CD14-positive monocyte (primary cell): Measurements from ENCODE around the gene AQP3. TPM values are rescaled to one million over a fixed set of nuclear protein-coding genes. Genes with fewer than 3 reads are reported as not detected.

ENCODE experiments used
- DNase-seq, 3 donors: peaks; one replicate each; pipeline ENCODE4 v3.0.0-alpha.2; 2011 to 2022
- H2AFZ ChIP-seq: 2 replicates; pipeline ENCODE4 v1.6.0; 2012; ENCODE audit warnings: mild to moderate bottlenecking, low read depth, low read length, inconsistent platforms; ENCODE audit not compliant: insufficient read depth, poor library complexity, severe bottlenecking
- H3K27ac ChIP-seq, 2 donors: 1 replicate in 1 of 2; 2 replicates in 1 of 2; pipeline ENCODE4 v1.5.1; 2012 to 2013; ENCODE audit warnings: low read length in 2 of 2, control low read depth in 1 of 2, inconsistent platforms in 1 of 2, low read depth in 1 of 2, mild to moderate bottlenecking in 1 of 2
- H3K27me3 ChIP-seq, 2 donors: one replicate each; pipeline versions ENCODE4 v1.6.0 to v1.6.1; 2011 to 2013; ENCODE audit warnings: low read length in 2 of 2; ENCODE audit not compliant: control insufficient read depth in 2 of 2, insufficient read depth in 2 of 2
- H3K36me3 ChIP-seq, 2 donors: replicated peaks in 1 of 2; 1 replicate in 1 of 2; 2 replicates in 1 of 2; pipeline versions ENCODE4 v1.5.1 to v1.6.1; 2012 to 2013; ENCODE audit warnings: low read length in 2 of 2, control low read depth in 1 of 2, inconsistent platforms in 1 of 2, mild to moderate bottlenecking in 1 of 2; ENCODE audit not compliant: insufficient read depth in 2 of 2, control insufficient read depth in 1 of 2
- H3K4me1 ChIP-seq, 2 donors: 1 replicate in 1 of 2; 2 replicates in 1 of 2; pipeline versions ENCODE4 v1.5.1 to v1.6.1; 2012 to 2013; ENCODE audit warnings: low read length in 2 of 2, control low read depth in 1 of 2, inconsistent platforms in 1 of 2, mild to moderate bottlenecking in 1 of 2, moderate library complexity in 1 of 2; ENCODE audit not compliant: insufficient read depth in 2 of 2, control insufficient read depth in 1 of 2
- H3K4me2 ChIP-seq: replicated peaks from 2 replicates; pipeline ENCODE3; 2012; ENCODE audit warnings: low read length, moderate library complexity, mild to moderate bottlenecking; ENCODE audit not compliant: poor library complexity, severe bottlenecking; ENCODE audit errors: extremely low read depth
- H3K4me3 ChIP-seq, 3 experiments: fragments of 200-600 bp in 1 of 3; sonication (generic) in 1 of 3; replicated peaks in 1 of 3; 1 replicate in 2 of 3; 2 replicates in 1 of 3; pipeline ENCODE4 v1.5.1; 2011 to 2013; ENCODE audit warnings: low read length in 3 of 3, mild to moderate bottlenecking in 3 of 3, control low read depth in 2 of 3, low read depth in 2 of 3, inconsistent platforms in 1 of 3, moderate library complexity in 1 of 3
- H3K79me2 ChIP-seq: 2 replicates; pipeline ENCODE4 v1.6.0; 2012; ENCODE audit warnings: mild to moderate bottlenecking, control low read depth, inconsistent platforms, low read length, moderate library complexity; ENCODE audit not compliant: insufficient read depth
- H3K9ac ChIP-seq: 2 replicates; pipeline ENCODE4 v1.6.0; 2017; ENCODE audit warnings: low read length, mild to moderate bottlenecking; ENCODE audit not compliant: insufficient read depth, poor library complexity, severe bottlenecking
- H3K9me3 ChIP-seq, 2 donors: replicated peaks in 1 of 2; 1 replicate in 1 of 2; 2 replicates in 1 of 2; pipeline versions ENCODE4 v1.5.1 to v1.6.1; 2012 to 2013; ENCODE audit warnings: low read length in 2 of 2, control low read depth in 1 of 2; ENCODE audit not compliant: control insufficient read depth in 1 of 2, insufficient read depth in 1 of 2
- H4K20me1 ChIP-seq: 2 replicates; pipeline ENCODE4 v1.6.0; 2012; ENCODE audit warnings: mild to moderate bottlenecking, low read length, control low read depth, moderate library complexity; ENCODE audit not compliant: insufficient read depth
- H3K27ac Mint-ChIP-seq, 7 donors: one replicate each; pipeline ENCODE4 v1.8.0; 2020; ENCODE audit warnings: mild to moderate bottlenecking in 7 of 7, mixed read lengths in 7 of 7, moderate library complexity in 6 of 7, inconsistent platforms in 2 of 7
- H3K27me3 Mint-ChIP-seq, 3 donors: one replicate each; pipeline ENCODE4 v1.8.0; 2021 to 2022; ENCODE audit warnings: low read depth in 3 of 3, mild to moderate bottlenecking in 3 of 3, mixed read lengths in 3 of 3, moderate library complexity in 3 of 3, inconsistent platforms in 1 of 3
- H3K36me3 Mint-ChIP-seq, 2 donors: one replicate each; pipeline ENCODE4 v1.8.0; 2020; ENCODE audit warnings: mixed read lengths in 2 of 2, inconsistent platforms in 1 of 2, mild to moderate bottlenecking in 1 of 2
- H3K4me1 Mint-ChIP-seq: one replicate; pipeline ENCODE4 v1.8.0; 2020; ENCODE audit warnings: mild to moderate bottlenecking, mixed read lengths
- H3K4me3 Mint-ChIP-seq, 2 donors: one replicate each; pipeline ENCODE4 v1.8.0; 2020; ENCODE audit warnings: mild to moderate bottlenecking in 2 of 2, mixed read lengths in 2 of 2, moderate library complexity in 1 of 2
- H3K9me3 Mint-ChIP-seq, 7 donors: one replicate each; pipeline ENCODE4 v1.8.0; 2020 to 2022; ENCODE audit warnings: mixed read lengths in 7 of 7, mild to moderate bottlenecking in 6 of 7, moderate library complexity in 6 of 7, inconsistent platforms in 2 of 7
- CTCF ChIP-seq: fragments of 200-600 bp; IDR thresholded peaks from one replicate; pipeline ENCODE4 v1.8.0; 2022; ENCODE audit warnings: antibody characterized with exemption, mild to moderate bottlenecking
- WGBS: methylation state at CpG from one replicate; pipeline ENCODE4 v1.1.5; 2013; ENCODE audit warnings: missing lambda C conversion rate; ENCODE audit not compliant: insufficient coverage; 5-methylcytosine and 5-hydroxymethylcytosine counted together
- intact Hi-C, 2 donors: fragments of 100-400 bp; cut with micrococcal nuclease; formaldehyde crosslinking; loops; one replicate each; pipeline versions ENCODE4 v1.15.0 to v1.15.1; 2023
- polyA plus RNA-seq, 3 donors: library from polyadenylated mRNA; depleted of rRNA in 1 of 3; unstranded in 2 of 3; stranded (reverse) in 1 of 3; fragments of 300-500 nt in 2 of 3; fragments of >200 nt in 1 of 3; fragmentation: Illumina TruSeq in 2 of 3; gene quantifications; 1 replicate in 2 of 3; 2 replicates in 1 of 3; pipeline ENCODE4 v1.2.3, GENCODE V29; 2012 to 2021

The AQP3 gene
- polyA plus RNA-seq, 3 donors, result 0.39 to 0.70 (median 0.63) TPM

DNA sequence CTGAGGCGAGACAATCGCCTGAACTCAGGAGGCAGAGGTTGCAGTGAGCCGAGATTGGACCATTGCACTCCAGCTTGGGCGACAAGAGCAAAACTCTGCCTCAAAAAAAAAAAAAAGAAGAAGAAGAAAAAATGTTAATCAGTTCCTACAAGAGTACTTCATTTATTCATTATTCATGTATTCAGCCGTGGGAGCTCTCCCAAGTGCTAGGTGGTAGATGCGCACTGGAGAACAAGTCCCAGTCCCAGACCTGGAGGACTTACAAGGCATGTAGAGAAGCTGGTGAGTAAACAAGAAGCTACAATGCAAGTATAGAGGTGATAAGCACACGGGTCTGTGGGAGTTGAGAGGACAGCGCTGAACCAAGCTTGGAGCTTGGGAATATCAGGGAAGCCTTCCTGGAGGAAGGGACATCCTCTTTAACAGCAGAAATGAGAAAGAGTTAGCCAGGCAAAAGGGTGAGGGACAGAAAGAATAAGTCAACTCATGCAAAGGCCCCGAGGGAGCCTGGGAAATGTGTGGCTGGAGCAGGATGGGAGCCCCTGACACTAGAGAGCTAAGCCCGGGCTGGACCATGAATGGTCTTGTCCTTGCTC is 27.6 kb downstream of the AQP3 start:
- H3K4me1 Mint-ChIP-seq, result no peaks in the 10 kb centered on the region
- no peak overlapping the region for H3K9ac ChIP-seq
- H3K36me3 ChIP-seq, result no peaks in the 10 kb centered on the region
- H3K4me3 ChIP-seq, result no peak overlapping the region
- no peaks in the 10 kb centered on the region for H4K20me1 ChIP-seq
- no peak for DNase-seq
- H3K27me3 ChIP-seq, result no peaks in the 10 kb centered on the region
- no peak overlapping the region for H3K27ac Mint-ChIP-seq
- H3K27ac ChIP-seq, result no peak overlapping the region
- no peaks in the 10 kb centered on the region for H3K79me2 ChIP-seq
- no peaks in the 10 kb centered on the region for H3K9me3 ChIP-seq
- no peak for TF ChIP-seq CTCF
- no peaks in the 10 kb centered on the region for H3K36me3 Mint-ChIP-seq
- H3K27me3 Mint-ChIP-seq, result peaks cover 1 to 8% (median 5%) of the 10 kb centered on the region in 3 donors
- no peaks in the 10 kb centered on the region for H3K4me1 ChIP-seq
- H3K9me3 Mint-ChIP-seq, result no peaks in the 10 kb centered on the region
- H3K4me2 ChIP-seq, result no peak overlapping the region
- 87% methylated on average over 6 of the region's 10 CpGs for WGBS
- no peak overlapping the region for H3K4me3 Mint-ChIP-seq
- intact Hi-C loops, result no loop called here
- no peak overlapping the region for H2AFZ ChIP-seq

GRCh38 chr9:33418090-33418489 is 29.3 kb downstream of the AQP3 start:
- H3K4me3 Mint-ChIP-seq, result no peak overlapping the region
- no peak overlapping the region for H3K4me2 ChIP-seq
- no peaks in the 10 kb centered on the region for H3K36me3 Mint-ChIP-seq
- H3K27ac Mint-ChIP-seq, result no peak overlapping the region
- H2AFZ ChIP-seq, result no peak overlapping the region
- H3K4me1 ChIP-seq, result no peaks in the 10 kb centered on the region
- H3K27ac ChIP-seq, result no peak overlapping the region
- no peak for DNase-seq
- no peaks in the 10 kb centered on the region for H3K4me1 Mint-ChIP-seq
- intact Hi-C loops, result no loop called here
- no peak overlapping the region for H3K9ac ChIP-seq
- no peaks in the 10 kb centered on the region for H4K20me1 ChIP-seq
- no peaks in the 10 kb centered on the region for H3K36me3 ChIP-seq
- H3K9me3 ChIP-seq, result no peaks in the 10 kb centered on the region
- no peaks in the 10 kb centered on the region for H3K9me3 Mint-ChIP-seq
- no peak for TF ChIP-seq CTCF
- no peak overlapping the region for H3K4me3 ChIP-seq
- peaks cover 1 to 9% (median 5%) of the 10 kb centered on the region in 3 donors for H3K27me3 Mint-ChIP-seq
- 100% methylated on average over 3 of the region's 8 CpGs for WGBS
- H3K79me2 ChIP-seq, result no peaks in the 10 kb centered on the region
- no peaks in the 10 kb centered on the region for H3K27me3 ChIP-seq
